Measurements from ENCODE around the gene RPL12.

The RPL12 gene

DNA sequence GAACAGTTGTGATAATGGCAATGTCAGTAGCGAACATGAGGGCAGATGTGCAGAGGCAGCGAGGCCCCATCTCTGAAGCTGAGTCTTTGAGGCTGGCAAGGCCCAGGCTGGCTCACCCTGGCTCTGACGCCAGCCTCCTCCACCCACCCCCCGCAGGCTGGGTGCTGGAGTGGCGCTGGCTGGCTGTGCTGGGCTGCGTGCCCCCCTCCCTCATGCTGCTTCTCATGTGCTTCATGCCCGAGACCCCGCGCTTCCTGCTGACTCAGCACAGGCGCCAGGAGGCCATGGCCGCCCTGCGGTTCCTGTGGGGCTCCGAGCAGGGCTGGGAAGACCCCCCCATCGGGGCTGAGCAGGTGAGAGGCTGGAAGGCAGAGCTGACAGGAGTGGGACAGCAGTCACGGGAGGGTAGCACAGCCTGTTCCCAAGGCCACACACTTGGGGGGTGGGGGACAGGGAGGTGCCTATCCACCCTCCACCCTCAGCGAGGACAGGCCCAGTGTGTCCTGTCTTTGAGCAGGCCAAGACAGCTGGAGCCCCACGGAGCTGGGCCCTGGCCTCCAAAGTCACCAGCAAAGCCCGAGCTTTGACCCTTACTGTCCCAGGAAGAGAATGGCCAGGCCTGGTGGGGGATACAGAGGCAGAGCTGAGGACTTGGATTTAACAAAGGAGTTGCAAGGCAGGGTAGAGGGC lies 48.7 kb downstream of the RPL12 start:
- DNase-seq, result no peak

- DNase-seq, result no peak
Observed at GRCh38 chr9:127399736-127400269, 51.4 kb downstream of the RPL12 start.

DNA sequence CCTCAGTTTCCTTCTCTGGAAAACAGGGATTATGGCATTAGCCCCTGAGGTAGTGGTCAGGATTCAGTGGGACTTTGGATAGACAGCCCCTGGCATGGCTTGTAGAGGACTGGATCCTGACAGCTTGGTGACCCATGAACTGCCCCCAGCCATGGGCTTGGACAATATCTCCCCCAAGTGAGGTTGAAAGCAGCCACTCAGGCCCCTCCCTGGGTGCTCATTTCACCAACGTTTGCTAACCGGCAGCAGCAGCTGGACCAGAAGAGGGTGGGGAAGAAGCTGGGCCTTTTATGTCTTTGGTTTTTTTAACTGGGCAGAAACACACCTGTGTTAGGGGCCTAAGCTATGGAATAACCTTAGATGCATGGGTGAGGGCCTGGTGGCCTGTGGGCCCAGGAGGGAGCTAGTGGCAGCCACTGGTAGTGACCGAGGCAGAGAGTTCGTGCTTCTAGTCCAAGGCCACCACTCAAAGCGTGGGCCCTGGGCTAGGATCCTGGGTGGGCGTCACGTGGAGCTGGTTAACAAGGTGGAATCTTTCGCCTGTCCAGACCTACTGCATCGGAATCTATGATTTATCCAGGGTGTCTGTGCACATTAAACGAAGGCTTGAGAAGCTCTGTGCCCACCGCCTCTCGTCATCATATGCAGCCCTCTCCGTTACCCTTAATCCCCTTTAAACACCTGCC lies 52.3 kb downstream of the RPL12 start:
- no peak for DNase-seq

- DNase-seq, result no peak
Observed at GRCh38 chr9:127398275-127398647, 52.9 kb downstream of the RPL12 start.
